Endothelial cell (in vitro differentiated cells): Measurements from ENCODE around the gene KCNH6. TPM values are rescaled to one million over a fixed set of nuclear protein-coding genes. Genes with fewer than 3 reads are reported as not detected.

ENCODE experiments used
- DNase-seq: peaks from one replicate; pipeline ENCODE4 v3.0.0; 2021; ENCODE audit warnings: low spot score
- H3K27ac Mint-ChIP-seq: one replicate; pipeline ENCODE4 v1.8.0; 2021; ENCODE audit warnings: mixed read lengths, inconsistent platforms; ENCODE audit not compliant: unreplicated experiment
- H3K27me3 Mint-ChIP-seq: one replicate; pipeline ENCODE4 v1.8.0; 2021; ENCODE audit warnings: mild to moderate bottlenecking, moderate library complexity, mixed read lengths, inconsistent platforms; ENCODE audit not compliant: unreplicated experiment
- H3K36me3 Mint-ChIP-seq: one replicate; pipeline ENCODE4 v1.8.0; 2021; ENCODE audit warnings: mild to moderate bottlenecking, low read depth, mixed read lengths, inconsistent platforms; ENCODE audit not compliant: unreplicated experiment
- H3K4me1 Mint-ChIP-seq: one replicate; pipeline ENCODE4 v1.8.0; 2021; ENCODE audit warnings: mild to moderate bottlenecking, mixed read lengths, inconsistent platforms; ENCODE audit not compliant: unreplicated experiment
- H3K4me3 Mint-ChIP-seq: one replicate; pipeline ENCODE4 v1.8.0; 2021; ENCODE audit warnings: mild to moderate bottlenecking, mixed read lengths, inconsistent platforms; ENCODE audit not compliant: unreplicated experiment
- H3K9me3 Mint-ChIP-seq: one replicate; pipeline ENCODE4 v1.8.0; 2021; ENCODE audit warnings: mixed read lengths, inconsistent platforms; ENCODE audit not compliant: unreplicated experiment
- total RNA-seq: library from RNA; stranded (reverse); fragmentation: NEBNext Ultra II Directional; extraction: Animal tissue kit (Norgen Biotek cat#: 25700); gene quantifications from one replicate; pipeline ENCODE4 v1.2.1, GENCODE V29; 2021; ENCODE audit not compliant: unreplicated experiment
- TF ChIP-seq, protein P1 (sequence below): fragments of 200-600 bp; sonication (generic); IDR thresholded peaks from one replicate; pipeline ENCODE4 v1.5.0; 2021; ENCODE audit warnings: antibody characterized with exemption; ENCODE audit not compliant: unreplicated experiment

Gene KCNH6
- total RNA-seq, 1 donor from 2014 or later: 18.6 TPM

- DNase-seq: no peak
- H3K4me3 Mint-ChIP-seq: no peak overlapping the region
- H3K9me3 Mint-ChIP-seq: no peaks in the 10 kb centered on the region
- TF ChIP-seq, protein P1, sequence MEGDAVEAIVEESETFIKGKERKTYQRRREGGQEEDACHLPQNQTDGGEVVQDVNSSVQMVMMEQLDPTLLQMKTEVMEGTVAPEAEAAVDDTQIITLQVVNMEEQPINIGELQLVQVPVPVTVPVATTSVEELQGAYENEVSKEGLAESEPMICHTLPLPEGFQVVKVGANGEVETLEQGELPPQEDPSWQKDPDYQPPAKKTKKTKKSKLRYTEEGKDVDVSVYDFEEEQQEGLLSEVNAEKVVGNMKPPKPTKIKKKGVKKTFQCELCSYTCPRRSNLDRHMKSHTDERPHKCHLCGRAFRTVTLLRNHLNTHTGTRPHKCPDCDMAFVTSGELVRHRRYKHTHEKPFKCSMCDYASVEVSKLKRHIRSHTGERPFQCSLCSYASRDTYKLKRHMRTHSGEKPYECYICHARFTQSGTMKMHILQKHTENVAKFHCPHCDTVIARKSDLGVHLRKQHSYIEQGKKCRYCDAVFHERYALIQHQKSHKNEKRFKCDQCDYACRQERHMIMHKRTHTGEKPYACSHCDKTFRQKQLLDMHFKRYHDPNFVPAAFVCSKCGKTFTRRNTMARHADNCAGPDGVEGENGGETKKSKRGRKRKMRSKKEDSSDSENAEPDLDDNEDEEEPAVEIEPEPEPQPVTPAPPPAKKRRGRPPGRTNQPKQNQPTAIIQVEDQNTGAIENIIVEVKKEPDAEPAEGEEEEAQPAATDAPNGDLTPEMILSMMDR: no peak
- H3K4me1 Mint-ChIP-seq: peaks cover 23% of the 10 kb centered on the region
- H3K27me3 Mint-ChIP-seq: peaks cover 4% of the 10 kb centered on the region
- peaks cover 19% of the 10 kb centered on the region for H3K36me3 Mint-ChIP-seq
- H3K27ac Mint-ChIP-seq: no peak overlapping the region
Observed at GRCh38 chr17:63489291-63489690, 33.9 kb upstream of the KCNH6 start.

DNA sequence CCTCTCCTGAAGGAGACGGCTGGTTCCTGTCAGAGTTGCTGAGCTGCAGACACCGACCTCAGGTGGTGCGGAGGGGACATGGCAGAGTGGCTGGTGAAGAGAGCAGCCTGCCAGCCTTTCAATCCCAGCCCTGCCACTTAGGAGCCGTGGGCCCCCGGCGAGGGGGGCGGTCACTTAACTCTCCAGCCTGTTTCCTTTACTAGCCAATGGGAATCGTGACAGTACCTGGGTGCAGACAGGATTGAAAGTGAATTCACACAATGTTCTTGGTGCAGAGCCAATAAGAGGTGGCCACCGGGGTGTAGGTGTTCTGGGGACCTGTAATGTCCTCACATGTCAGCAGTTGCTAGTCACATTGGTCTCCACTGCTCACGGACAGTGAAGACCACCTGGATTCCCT is 32.8 kb upstream of the KCNH6 start:
- peaks cover 4% of the 10 kb centered on the region for H3K27me3 Mint-ChIP-seq
- H3K4me1 Mint-ChIP-seq: peaks cover 23% of the 10 kb centered on the region
- H3K27ac Mint-ChIP-seq: no peak overlapping the region
- no peak for DNase-seq
- H3K4me3 Mint-ChIP-seq: no peak overlapping the region
- no peaks in the 10 kb centered on the region for H3K9me3 Mint-ChIP-seq
- peaks cover 23% of the 10 kb centered on the region for H3K36me3 Mint-ChIP-seq
- TF ChIP-seq, protein P1: no peak

DNA sequence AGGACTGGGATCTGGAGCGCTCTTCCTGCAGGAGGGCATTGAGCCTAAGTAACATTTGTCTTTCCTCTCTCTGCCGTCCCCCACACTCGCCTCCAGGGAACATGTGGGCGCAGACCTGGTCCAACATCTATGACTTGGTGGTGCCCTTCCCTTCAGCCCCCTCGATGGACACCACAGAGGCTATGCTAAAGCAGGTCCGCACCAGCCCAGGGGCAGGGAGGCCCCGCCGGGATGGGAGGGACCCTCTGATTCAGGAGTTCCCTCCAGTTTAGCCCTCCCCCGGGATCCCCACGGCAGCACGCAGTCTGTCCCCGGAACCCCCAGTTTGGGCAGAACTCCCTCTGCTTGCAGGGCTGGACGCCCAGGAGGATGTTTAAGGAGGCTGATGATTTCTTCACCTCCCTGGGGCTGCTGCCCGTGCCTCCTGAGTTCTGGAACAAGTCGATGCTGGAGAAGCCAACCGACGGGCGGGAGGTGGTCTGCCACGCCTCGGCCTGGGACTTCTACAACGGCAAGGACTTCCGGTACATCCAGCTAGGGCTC is 32.2 kb upstream of the KCNH6 start:
- H3K9me3 Mint-ChIP-seq: no peaks in the 10 kb centered on the region
- no peak for DNase-seq
- H3K4me1 Mint-ChIP-seq: peaks cover 23% of the 10 kb centered on the region
- peaks cover 21% of the 10 kb centered on the region for H3K36me3 Mint-ChIP-seq
- no peak overlapping the region for H3K4me3 Mint-ChIP-seq
- TF ChIP-seq, protein P1: no peak
- H3K27ac Mint-ChIP-seq: no peak overlapping the region
- peaks cover 4% of the 10 kb centered on the region for H3K27me3 Mint-ChIP-seq

GRCh38 chr17:63491413-63491812 is 31.7 kb upstream of the KCNH6 start:
- no peak overlapping the region for H3K4me3 Mint-ChIP-seq
- H3K27me3 Mint-ChIP-seq: peaks cover 4% of the 10 kb centered on the region
- H3K27ac Mint-ChIP-seq: no peak overlapping the region
- no peaks in the 10 kb centered on the region for H3K9me3 Mint-ChIP-seq
- peaks cover 19% of the 10 kb centered on the region for H3K36me3 Mint-ChIP-seq
- TF ChIP-seq, protein P1: no peak
- peaks cover 23% of the 10 kb centered on the region for H3K4me1 Mint-ChIP-seq
- no peak for DNase-seq

DNA sequence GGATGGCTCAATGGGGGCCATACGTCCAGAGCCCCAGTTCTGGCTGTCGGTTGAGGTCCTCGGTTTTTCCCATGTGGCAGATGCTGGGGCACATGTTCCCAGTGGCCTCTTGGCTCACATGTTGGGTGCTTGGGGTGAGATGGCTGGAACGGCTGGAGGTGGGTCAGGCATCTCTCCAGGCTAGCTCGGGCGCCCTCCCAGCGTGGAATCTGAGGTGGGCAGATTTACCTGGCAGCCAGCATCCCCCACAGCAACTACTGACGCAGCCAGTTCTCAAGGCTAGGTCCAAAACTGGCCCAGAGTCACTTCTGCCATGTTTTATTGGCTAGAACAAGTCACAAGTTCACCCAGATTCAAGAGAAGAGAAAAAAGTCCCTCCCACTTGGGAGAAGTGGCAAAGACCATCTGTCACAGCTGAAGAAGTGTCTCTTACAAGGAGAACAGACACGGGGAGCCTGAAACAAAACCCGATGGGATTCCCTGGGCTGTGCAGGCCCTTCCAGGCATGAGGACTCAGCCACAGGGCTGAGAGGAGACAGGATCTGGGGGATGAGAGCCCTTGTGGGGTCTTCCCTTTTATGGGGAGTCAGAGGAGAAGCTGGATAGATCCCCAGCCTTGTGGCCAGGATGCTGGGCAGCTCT is 31.1 kb upstream of the KCNH6 start:
- Mint-ChIP-seq H3K9me3 (no peaks in the 10 kb centered on the region), H3K27me3 (peaks cover 4% of the 10 kb centered on the region), H3K36me3 (peaks cover 19% of the 10 kb centered on the region), H3K4me3 (no peak overlapping the region), H3K4me1 (peaks cover 23% of the 10 kb centered on the region), H3K27ac (no peak overlapping the region)
- TF ChIP-seq, protein P1: no peak
- no peak for DNase-seq
